ENCODE results near the gene ZBTB24. TPM values are rescaled to one million over a fixed set of nuclear protein-coding genes. Genes with fewer than 3 reads are reported as not detected.
A peak's percentile ranks its signal among the peaks of the same experiment; 100 is the strongest.

ZBTB24 gene
- total and polyA plus RNA-seq, 2 of the 13 experiments (the other 11 are each of a cell fraction or from before 2014, with no cell fraction given), result 1.5 to 6.2 TPM

DNA sequence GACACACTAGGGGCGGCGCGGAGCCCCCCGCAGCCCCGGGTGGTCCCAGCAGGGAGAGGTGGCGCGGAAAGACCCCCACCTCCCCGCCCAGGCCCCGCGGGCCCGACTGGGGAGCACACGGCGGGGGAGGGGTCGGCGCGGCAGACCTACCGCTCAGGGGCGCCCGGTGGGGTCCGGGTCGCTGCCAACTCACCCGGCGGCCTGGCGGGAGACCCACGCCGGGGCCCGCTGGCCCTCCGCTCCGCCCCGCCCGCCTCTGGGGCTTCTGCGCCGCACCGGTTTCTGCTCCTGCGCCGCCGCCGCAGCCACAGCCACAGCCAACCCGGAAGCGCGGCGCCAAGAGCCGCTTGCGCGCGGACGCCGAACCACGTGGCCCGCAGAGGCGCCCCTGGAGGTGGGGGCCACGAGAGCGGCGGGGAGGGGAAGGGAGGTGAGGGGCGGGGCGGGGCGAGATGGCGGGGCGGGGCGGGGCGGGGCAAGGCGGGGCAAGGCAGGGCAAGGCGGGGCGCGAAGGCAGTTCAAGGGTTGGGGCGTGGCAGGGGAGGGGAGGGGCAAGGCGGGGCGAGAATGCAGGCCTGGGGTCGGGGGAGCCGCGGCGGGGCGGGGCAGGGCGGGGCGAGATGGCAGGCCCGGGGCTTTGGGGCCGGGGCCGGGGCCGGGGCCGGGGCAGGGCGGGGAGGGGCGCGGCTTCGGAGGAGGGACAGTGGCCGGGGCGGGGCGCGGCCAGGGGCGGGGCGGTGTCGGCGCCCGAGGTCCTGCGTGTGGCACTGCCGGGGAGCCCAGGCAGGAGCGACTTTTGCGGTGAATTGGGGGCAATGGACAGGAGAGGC, at the start of gene ZBTB24 (continued):
- TF ChIP-seq ZNF766 (CRISPR knock-in tag; IDR thresholded peaks at IDR 0.05; ENCODE audit: borderline replicate concordance), result no peak
- TF ChIP-seq, protein P1, sequence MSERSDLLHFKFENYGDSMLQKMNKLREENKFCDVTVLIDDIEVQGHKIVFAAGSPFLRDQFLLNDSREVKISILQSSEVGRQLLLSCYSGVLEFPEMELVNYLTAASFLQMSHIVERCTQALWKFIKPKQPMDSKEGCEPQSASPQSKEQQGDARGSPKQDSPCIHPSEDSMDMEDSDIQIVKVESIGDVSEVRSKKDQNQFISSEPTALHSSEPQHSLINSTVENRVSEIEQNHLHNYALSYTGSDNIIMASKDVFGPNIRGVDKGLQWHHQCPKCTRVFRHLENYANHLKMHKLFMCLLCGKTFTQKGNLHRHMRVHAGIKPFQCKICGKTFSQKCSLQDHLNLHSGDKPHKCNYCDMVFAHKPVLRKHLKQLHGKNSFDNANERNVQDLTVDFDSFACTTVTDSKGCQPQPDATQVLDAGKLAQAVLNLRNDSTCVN (CRISPR knock-in tag; IDR thresholded peaks at IDR 0.05; ENCODE audit: borderline replicate concordance), result no peak
- no peak for TF ChIP-seq SMAD9 (CRISPR knock-in tag; IDR thresholded peaks at IDR 0.05)
- TF ChIP-seq ATF5 (CRISPR knock-in tag; IDR thresholded peaks at IDR 0.05; ENCODE audit: low read depth), result no peak
- TF ChIP-seq TBX2 (CRISPR knock-in tag; IDR thresholded peaks at IDR 0.05; ENCODE audit: borderline replicate concordance), result peak; percentile 37; the same call in 1 of the 2 replicates
- TF ChIP-seq MAFF (IDR thresholded peaks at IDR 0.05; ENCODE audit: low read depth, low read length), result no peak
- no peak for TF ChIP-seq NONO (IDR thresholded peaks at IDR 0.05)
- TF ChIP-seq NONO (CRISPR knock-in tag; conservative IDR thresholded peaks at IDR 0.05), result peak; percentile 29; the same call in 1 of the 2 replicates
- TF ChIP-seq CHCHD3 (CRISPR knock-in tag; IDR thresholded peaks at IDR 0.05), result no peak
- TF ChIP-seq ZNF660 (CRISPR knock-in tag; IDR thresholded peaks at IDR 0.05; ENCODE audit: borderline replicate concordance, low read depth), result no peak
- TF ChIP-seq, protein P2, sequence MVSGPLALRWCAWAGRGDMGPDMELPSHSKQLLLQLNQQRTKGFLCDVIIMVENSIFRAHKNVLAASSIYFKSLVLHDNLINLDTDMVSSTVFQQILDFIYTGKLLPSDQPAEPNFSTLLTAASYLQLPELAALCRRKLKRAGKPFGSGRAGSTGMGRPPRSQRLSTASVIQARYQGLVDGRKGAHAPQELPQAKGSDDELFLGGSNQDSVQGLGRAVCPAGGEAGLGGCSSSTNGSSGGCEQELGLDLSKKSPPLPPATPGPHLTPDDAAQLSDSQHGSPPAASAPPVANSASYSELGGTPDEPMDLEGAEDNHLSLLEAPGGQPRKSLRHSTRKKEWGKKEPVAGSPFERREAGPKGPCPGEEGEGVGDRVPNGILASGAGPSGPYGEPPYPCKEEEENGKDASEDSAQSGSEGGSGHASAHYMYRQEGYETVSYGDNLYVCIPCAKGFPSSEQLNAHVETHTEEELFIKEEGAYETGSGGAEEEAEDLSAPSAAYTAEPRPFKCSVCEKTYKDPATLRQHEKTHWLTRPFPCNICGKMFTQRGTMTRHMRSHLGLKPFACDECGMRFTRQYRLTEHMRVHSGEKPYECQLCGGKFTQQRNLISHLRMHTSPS (CRISPR knock-in tag; IDR thresholded peaks at IDR 0.05; ENCODE audit: low read depth), result no peak
- peak; percentile 44; the same call in 1 of the 2 replicates for TF ChIP-seq UBTF (CRISPR knock-in tag; IDR thresholded peaks at IDR 0.05)
- TF ChIP-seq, protein P3, sequence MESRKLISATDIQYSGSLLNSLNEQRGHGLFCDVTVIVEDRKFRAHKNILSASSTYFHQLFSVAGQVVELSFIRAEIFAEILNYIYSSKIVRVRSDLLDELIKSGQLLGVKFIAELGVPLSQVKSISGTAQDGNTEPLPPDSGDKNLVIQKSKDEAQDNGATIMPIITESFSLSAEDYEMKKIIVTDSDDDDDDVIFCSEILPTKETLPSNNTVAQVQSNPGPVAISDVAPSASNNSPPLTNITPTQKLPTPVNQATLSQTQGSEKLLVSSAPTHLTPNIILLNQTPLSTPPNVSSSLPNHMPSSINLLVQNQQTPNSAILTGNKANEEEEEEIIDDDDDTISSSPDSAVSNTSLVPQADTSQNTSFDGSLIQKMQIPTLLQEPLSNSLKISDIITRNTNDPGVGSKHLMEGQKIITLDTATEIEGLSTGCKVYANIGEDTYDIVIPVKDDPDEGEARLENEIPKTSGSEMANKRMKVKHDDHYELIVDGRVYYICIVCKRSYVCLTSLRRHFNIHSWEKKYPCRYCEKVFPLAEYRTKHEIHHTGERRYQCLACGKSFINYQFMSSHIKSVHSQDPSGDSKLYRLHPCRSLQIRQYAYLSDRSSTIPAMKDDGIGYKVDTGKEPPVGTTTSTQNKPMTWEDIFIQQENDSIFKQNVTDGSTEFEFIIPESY (CRISPR knock-in tag; IDR thresholded peaks at IDR 0.05), result no peak
- no peak for TF ChIP-seq ZNF138 (CRISPR knock-in tag; IDR thresholded peaks at IDR 0.05; ENCODE audit: low read depth)
- TF ChIP-seq ZNF546 (CRISPR knock-in tag; conservative IDR thresholded peaks at IDR 0.05), result no peak
- TF ChIP-seq ATF1 (CRISPR knock-in tag; IDR thresholded peaks at IDR 0.05), result no peak
- peak; percentile 59; the same call in 1 of the 2 replicates for TF ChIP-seq GMEB2 (CRISPR knock-in tag; IDR thresholded peaks at IDR 0.05; ENCODE audit: low read depth)
- TF ChIP-seq STAT5B (CRISPR knock-in tag; IDR thresholded peaks at IDR 0.05), result no peak
